Effector CD8-positive, alpha-beta T cell (primary cell): ENCODE data around the gene OR52E6.
A peak's percentile ranks its signal among the peaks of the same experiment; 100 is the strongest.

Source experiments
- DNase-seq: peaks from one replicate; lab custom pipeline; 2025; lab: John Stamatoyannopoulos, UW
- total RNA-seq, 4 experiments: gene quantifications; one replicate each; lab custom pipeline; 2026; lab: John Stamatoyannopoulos, UW

The OR52E6 gene
- 0 reads per million in 4 experiments for total RNA-seq

GRCh38 chr11:5841797-5842196, at the start of gene OR52E6:
TSS of gene OR52E6 (minus strand) at chr11:5841897. CDS start at chr11:5841897, 0 bp downstream.
- DNase-seq, result no peak

GRCh38 chr11:5891216-5891800, 49.6 kb upstream of the OR52E6 start:
- no peak for DNase-seq

GRCh38 chr11:5887661-5888060, 46.0 kb upstream of the OR52E6 start:
- DNase-seq, result no peak

GRCh38 chr11:5887172-5887571, 45.5 kb upstream of the OR52E6 start:
- DNase-seq, result no peak

- no peak for DNase-seq
Observed at GRCh38 chr11:5881756-5882155, 40.1 kb upstream of the OR52E6 start.

- DNase-seq, result no peak
Observed at GRCh38 chr11:5880329-5880728, 38.6 kb upstream of the OR52E6 start, which contains the start of gene OR52E4. TSS of gene OR52E4 (plus strand) at chr11:5880629. CDS start at chr11:5884293, 3,664 bp downstream.

- DNase-seq, result no peak
Observed at GRCh38 chr11:5878564-5878963, 36.9 kb upstream of the OR52E6 start.

GRCh38 chr11:5865826-5866225, 24.1 kb upstream of the OR52E6 start:
- DNase-seq, result no peak

- DNase-seq, result no peak
Observed at GRCh38 chr11:5857590-5857989, 15.9 kb upstream of the OR52E6 start, which contains the start of gene OR52E8. TSS of gene OR52E8 (minus strand) at chr11:5857690. CDS start at chr11:5857690, 0 bp downstream.

GRCh38 chr11:5851002-5851401, 9.3 kb upstream of the OR52E6 start:
- no peak for DNase-seq

GRCh38 chr11:5847711-5848110, 6.0 kb upstream of the OR52E6 start:
- DNase-seq, result no peak

GRCh38 chr11:5846701-5847100, 5.0 kb upstream of the OR52E6 start:
- DNase-seq, result no peak

- no peak for DNase-seq
Observed at GRCh38 chr11:5837695-5838094, 4.0 kb downstream of the OR52E6 start.

- DNase-seq, result no peak
Observed at GRCh38 chr11:5833446-5833845, 8.3 kb downstream of the OR52E6 start.

GRCh38 chr11:5831196-5831829, 10.4 kb downstream of the OR52E6 start:
- DNase-seq, result no peak

- no peak for DNase-seq
Observed at GRCh38 chr11:5818245-5818886, 23.3 kb downstream of the OR52E6 start.

GRCh38 chr11:5815534-5815933, 26.2 kb downstream of the OR52E6 start:
- no peak for DNase-seq

GRCh38 chr11:5809905-5810795, 31.5 kb downstream of the OR52E6 start:
- DNase-seq, result no peak

- no peak for DNase-seq
Observed at GRCh38 chr11:5809122-5809519, 32.6 kb downstream of the OR52E6 start.

GRCh38 chr11:5808500-5809121, 33.1 kb downstream of the OR52E6 start, which contains the start of gene OR52N2:
TSS of gene OR52N2 (plus strand) at chr11:5808924. CDS start at chr11:5820336, 11,412 bp downstream.
- peak; percentile 68 for DNase-seq

GRCh38 chr11:5807580-5807979, 34.1 kb downstream of the OR52E6 start:
- DNase-seq, result no peak
